H9 (cell line): ENCODE measurements around the gene CYP2C19. TPM values are rescaled to one million over a fixed set of nuclear protein-coding genes. Genes with fewer than 3 reads are reported as not detected.

Experiments used
- DNase-seq: peaks from one replicate; pipeline ENCODE4 v3.0.0-alpha.2; 2017
- H2AFZ ChIP-seq: one replicate; pipeline ENCODE4 v1.6.1; 2013; ENCODE audit warnings: mild to moderate bottlenecking, low read length, control low read depth, moderate library complexity
- H2AK5ac ChIP-seq: 2 replicates; pipeline ENCODE4 v1.6.1; 2013; ENCODE audit warnings: low read length, control low read depth, mixed read lengths; ENCODE audit not compliant: insufficient read length
- H2BK120ac ChIP-seq: one replicate; pipeline ENCODE4 v1.6.1; 2013; ENCODE audit warnings: low read depth, mild to moderate bottlenecking, low read length, control low read depth, inconsistent platforms; ENCODE audit not compliant: poor library complexity, severe bottlenecking
- H2BK12ac ChIP-seq: 2 replicates; pipeline ENCODE4 v1.6.1; 2013; ENCODE audit warnings: low read length, control low read depth, mixed read lengths, low read depth; ENCODE audit not compliant: insufficient read length
- H2BK15ac ChIP-seq: 2 replicates; pipeline ENCODE4 v1.6.1; 2013; ENCODE audit warnings: low read depth, low read length, control low read depth
- H2BK20ac ChIP-seq: one replicate; pipeline ENCODE4 v1.6.1; 2013; ENCODE audit warnings: low read depth, mild to moderate bottlenecking, low read length, control low read depth, inconsistent platforms; ENCODE audit not compliant: poor library complexity, severe bottlenecking
- H2BK5ac ChIP-seq: 2 replicates; pipeline ENCODE4 v1.6.1; 2013; ENCODE audit warnings: low read length, control low read depth, mixed read lengths; ENCODE audit not compliant: insufficient read length
- H3K14ac ChIP-seq: 2 replicates; pipeline ENCODE4 v1.6.1; 2013; ENCODE audit warnings: low read length, control low read depth; ENCODE audit not compliant: insufficient read depth
- H3K18ac ChIP-seq: 2 replicates; pipeline ENCODE4 v1.6.1; 2013; ENCODE audit warnings: low read depth, mild to moderate bottlenecking, mixed read lengths, low read length, control low read depth; ENCODE audit not compliant: insufficient read length
- H3K23ac ChIP-seq: 2 replicates; pipeline ENCODE4 v1.6.1; 2013; ENCODE audit warnings: low read length, control low read depth, mixed read lengths, low read depth; ENCODE audit not compliant: insufficient read length
- H3K23me2 ChIP-seq: 2 replicates; pipeline ENCODE4 v1.6.1; 2013; ENCODE audit warnings: low read depth, mild to moderate bottlenecking, mixed read lengths, low read length, control low read depth; ENCODE audit not compliant: insufficient read length, poor library complexity, severe bottlenecking
- H3K27ac ChIP-seq: 2 replicates; pipeline ENCODE4 v1.5.1; 2013; ENCODE audit warnings: low read length, control low read depth, mixed read lengths, low read depth; ENCODE audit not compliant: insufficient read length
- H3K27me3 ChIP-seq: 2 replicates; pipeline ENCODE4 v1.6.1; 2013; ENCODE audit warnings: low read length, control low read depth, inconsistent platforms; ENCODE audit not compliant: insufficient read depth
- H3K4ac ChIP-seq: 2 replicates; pipeline ENCODE4 v1.6.1; 2013; ENCODE audit warnings: low read depth, mild to moderate bottlenecking, control low read depth, inconsistent platforms, low read length, moderate library complexity
- H3K4me1 ChIP-seq: 2 replicates; pipeline ENCODE4 v1.6.1; 2013; ENCODE audit warnings: low read length, control low read depth, inconsistent platforms; ENCODE audit not compliant: insufficient read depth
- H3K4me2 ChIP-seq: 2 replicates; pipeline ENCODE4 v1.6.1; 2013; ENCODE audit warnings: low read length, control low read depth, mixed read lengths; ENCODE audit not compliant: insufficient read length, insufficient read depth
- H3K56ac ChIP-seq: 2 replicates; pipeline ENCODE4 v1.6.1; 2013; ENCODE audit warnings: low read depth, mild to moderate bottlenecking, mixed read lengths, low read length, control low read depth; ENCODE audit not compliant: insufficient read length
- H3K79me1 ChIP-seq: 2 replicates; pipeline ENCODE4 v1.6.1; 2013; ENCODE audit warnings: low read depth, mild to moderate bottlenecking, moderate library complexity, low read length, control low read depth, inconsistent platforms; ENCODE audit not compliant: insufficient read depth, poor library complexity, severe bottlenecking
- H3K79me2 ChIP-seq: 2 replicates; pipeline ENCODE4 v1.6.1; 2013; ENCODE audit warnings: low read length, control low read depth, inconsistent platforms; ENCODE audit not compliant: insufficient read depth
- H3K9ac ChIP-seq: 2 replicates; pipeline ENCODE4 v1.6.1; 2013; ENCODE audit warnings: low read length, control low read depth, mixed read lengths; ENCODE audit not compliant: insufficient read length; ENCODE audit errors: extremely low read depth
- H3K9me3 ChIP-seq: one replicate; pipeline ENCODE4 v1.6.1; 2013; ENCODE audit warnings: low read depth, low read length, inconsistent platforms; ENCODE audit not compliant: control insufficient read depth
- H3T11ph ChIP-seq: one replicate; pipeline ENCODE4 v1.6.1; 2013; ENCODE audit warnings: mild to moderate bottlenecking, low read length, control low read depth, inconsistent platforms
- H4K20me1 ChIP-seq: one replicate; pipeline ENCODE4 v1.6.1; 2013; ENCODE audit not compliant: control insufficient read depth, insufficient read length, insufficient read depth
- H4K5ac ChIP-seq: 2 replicates; pipeline ENCODE4 v1.6.1; 2013; ENCODE audit warnings: low read depth, mild to moderate bottlenecking, mixed read lengths, low read length, control low read depth; ENCODE audit not compliant: insufficient read length
- H4K8ac ChIP-seq: replicated peaks from 2 replicates; pipeline ENCODE4 v1.6.1; 2013; ENCODE audit warnings: low read length, control low read depth, mixed read lengths, low read depth; ENCODE audit not compliant: insufficient read length
- H4K91ac ChIP-seq: 2 replicates; pipeline ENCODE4 v1.6.1; 2013; ENCODE audit warnings: low read depth, mild to moderate bottlenecking, moderate library complexity, mixed read lengths, low read length, control low read depth; ENCODE audit not compliant: insufficient read length
- H3K27ac Mint-ChIP-seq, 3 experiments: 2 replicates in 2 of 3; 3 replicates in 1 of 3; pipeline ENCODE4 v1.8.0; 2020 to 2021; ENCODE audit warnings: mixed read lengths in 3 of 3, mild to moderate bottlenecking in 1 of 3, moderate library complexity in 1 of 3
- H3K27me3 Mint-ChIP-seq: 2 replicates; pipeline ENCODE4 v1.8.0; 2021; ENCODE audit warnings: low read depth, mild to moderate bottlenecking, moderate library complexity, mixed read lengths
- H3K36me3 Mint-ChIP-seq, 3 experiments: 2 replicates in 2 of 3; 3 replicates in 1 of 3; pipeline ENCODE4 v1.8.0; 2020 to 2021; ENCODE audit warnings: low read depth in 3 of 3, mixed read lengths in 3 of 3; ENCODE audit not compliant: insufficient read depth in 1 of 3
- H3K4me1 Mint-ChIP-seq, 2 experiments: 2 replicates each; pipeline ENCODE4 v1.8.0; 2020; ENCODE audit warnings: mixed read lengths in 2 of 2
- H3K4me3 Mint-ChIP-seq, 2 experiments: 2 replicates in 1 of 2; 3 replicates in 1 of 2; pipeline ENCODE4 v1.8.0; 2020 to 2021; ENCODE audit warnings: mild to moderate bottlenecking in 2 of 2, mixed read lengths in 2 of 2, moderate library complexity in 1 of 2
- H3K9me3 Mint-ChIP-seq, 2 experiments: 2 replicates in 1 of 2; 3 replicates in 1 of 2; pipeline ENCODE4 v1.8.0; 2020; ENCODE audit warnings: mild to moderate bottlenecking in 2 of 2, mixed read lengths in 2 of 2, moderate library complexity in 1 of 2
- WGBS: extraction: QIAGEN DNeasy Blood & Tissue Kit; methylation state at CpG from one replicate; pipeline ENCODE4 v1.1.7; 2013; ENCODE audit warnings: missing lambda C conversion rate, low lambda C conversion rate, mixed read lengths; ENCODE audit not compliant: insufficient read length; ENCODE audit errors: extremely low coverage; 5-methylcytosine and 5-hydroxymethylcytosine counted together
- total RNA-seq: library from RNA; stranded (reverse); gene quantifications from 2 replicates; pipeline ENCODE4 v1.2.1, GENCODE V29; 2021
- TF ChIP-seq, protein P1 (sequence below): fragments of 200-600 bp; sonication (generic); conservative IDR thresholded peaks from 3 replicates; pipeline ENCODE4 v1.8.0; 2021; ENCODE audit warnings: antibody characterized with exemption, mild to moderate bottlenecking

The CYP2C19 gene
- total RNA-seq, 1 experiment from 2014 or later, result not detected

DNA sequence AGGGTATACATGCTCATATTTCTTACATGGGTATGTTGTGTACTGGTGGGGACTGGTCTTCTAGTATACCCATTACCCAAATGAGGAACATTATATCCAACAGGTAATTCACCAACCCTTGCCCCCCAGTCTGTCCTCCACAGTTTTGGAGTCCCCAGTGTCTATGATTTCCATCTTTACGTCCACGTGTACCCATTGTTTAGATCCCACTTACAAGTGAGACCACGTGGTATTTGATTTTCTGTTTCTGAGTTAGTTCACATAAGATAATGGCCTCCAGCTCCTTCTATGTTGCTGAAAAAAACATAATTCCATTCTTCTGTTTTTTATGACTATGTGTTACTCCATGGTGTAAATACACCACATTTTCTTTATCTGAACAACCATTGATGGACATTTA is 126.6 kb downstream of the CYP2C19 start:
- H2BK5ac ChIP-seq, result no peak overlapping the region
- no peak overlapping the region for H3K4me2 ChIP-seq
- H2BK15ac ChIP-seq, result no peak overlapping the region
- H2BK120ac ChIP-seq, result no peak overlapping the region
- Mint-ChIP-seq H3K4me1 (no peaks in the 10 kb centered on the region), H3K4me3 (no peak overlapping the region), H3K9me3 (peaks cover 11 to 30% of the 10 kb centered on the region in 2 experiments), H3K36me3 (peaks cover 0 to 4% (median 0%) of the 10 kb centered on the region in 3 experiments; a peak in 3 of 7 replicates), H3K27ac (no peak overlapping the region), H3K27me3 (peaks cover 4% of the 10 kb centered on the region)
- H3K23me2 ChIP-seq, result no peaks in the 10 kb centered on the region
- no peak overlapping the region for H2BK20ac ChIP-seq
- H3K79me1 ChIP-seq, result no peaks in the 10 kb centered on the region
- H3T11ph ChIP-seq, result no peak overlapping the region
- H3K18ac ChIP-seq, result no peak overlapping the region
- no peaks in the 10 kb centered on the region for H3K27me3 ChIP-seq
- no peak overlapping the region for H2AFZ ChIP-seq
- no peak overlapping the region for H4K91ac ChIP-seq
- no peak for DNase-seq
- H4K20me1 ChIP-seq, result no peaks in the 10 kb centered on the region
- H2AK5ac ChIP-seq, result no peak overlapping the region
- H3K27ac ChIP-seq, result no peak overlapping the region
- H4K5ac ChIP-seq, result no peak overlapping the region
- no CpG with 5 or more reads among the region's 3 CpGs for WGBS
- H3K23ac ChIP-seq, result no peak overlapping the region
- H3K9ac ChIP-seq, result no peak overlapping the region
- no peak overlapping the region for H3K14ac ChIP-seq
- no peaks in the 10 kb centered on the region for H3K79me2 ChIP-seq
- no peak overlapping the region for H3K56ac ChIP-seq
- H3K9me3 ChIP-seq, result no peaks in the 10 kb centered on the region
- H4K8ac ChIP-seq, result no peak overlapping the region
- H3K4ac ChIP-seq, result no peak overlapping the region
- no peaks in the 10 kb centered on the region for H3K4me1 ChIP-seq
- H2BK12ac ChIP-seq, result no peak overlapping the region
- TF ChIP-seq, protein P1, sequence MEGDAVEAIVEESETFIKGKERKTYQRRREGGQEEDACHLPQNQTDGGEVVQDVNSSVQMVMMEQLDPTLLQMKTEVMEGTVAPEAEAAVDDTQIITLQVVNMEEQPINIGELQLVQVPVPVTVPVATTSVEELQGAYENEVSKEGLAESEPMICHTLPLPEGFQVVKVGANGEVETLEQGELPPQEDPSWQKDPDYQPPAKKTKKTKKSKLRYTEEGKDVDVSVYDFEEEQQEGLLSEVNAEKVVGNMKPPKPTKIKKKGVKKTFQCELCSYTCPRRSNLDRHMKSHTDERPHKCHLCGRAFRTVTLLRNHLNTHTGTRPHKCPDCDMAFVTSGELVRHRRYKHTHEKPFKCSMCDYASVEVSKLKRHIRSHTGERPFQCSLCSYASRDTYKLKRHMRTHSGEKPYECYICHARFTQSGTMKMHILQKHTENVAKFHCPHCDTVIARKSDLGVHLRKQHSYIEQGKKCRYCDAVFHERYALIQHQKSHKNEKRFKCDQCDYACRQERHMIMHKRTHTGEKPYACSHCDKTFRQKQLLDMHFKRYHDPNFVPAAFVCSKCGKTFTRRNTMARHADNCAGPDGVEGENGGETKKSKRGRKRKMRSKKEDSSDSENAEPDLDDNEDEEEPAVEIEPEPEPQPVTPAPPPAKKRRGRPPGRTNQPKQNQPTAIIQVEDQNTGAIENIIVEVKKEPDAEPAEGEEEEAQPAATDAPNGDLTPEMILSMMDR, result no peak
